Motor neuron (in vitro differentiated cells): ENCODE results near the gene TMEM123. TPM values are rescaled to one million over a fixed set of nuclear protein-coding genes. Genes with fewer than 3 reads are reported as not detected.
"Not testable (repeated sequence)": the region's sequence is repeated elsewhere in the genome, so short reads cannot be mapped to it uniquely, and the experiment has no call there.

Source experiments
- ATAC-seq, 8 experiments: fragments of 200-7000 bp; cut with Tn5 transposase; replicated peaks in 6 of 8; 2 replicates each; pipeline ENCODE4 v1.8.0; 2021; ENCODE audit warnings: mild to moderate bottlenecking in 8 of 8, moderate library complexity in 8 of 8
- H3K27ac ChIP-seq, 2 donors: fragments of 250-450 bp; sonication (Bioruptor Pico); 2 replicates each; pipeline ENCODE4 v1.9.0; 2021; ENCODE audit warnings: antibody characterized with exemption in 2 of 2, mild to moderate bottlenecking in 2 of 2, moderate library complexity in 1 of 2
- H3K4me1 ChIP-seq, 2 donors: fragments of 250-450 bp; sonication (Bioruptor Pico); replicated peaks in 1 of 2; 2 replicates each; pipeline ENCODE4 v1.6.1; 2021; ENCODE audit warnings: antibody characterized with exemption in 2 of 2, mild to moderate bottlenecking in 2 of 2, moderate library complexity in 1 of 2
- H3K4me3 ChIP-seq, 5 donors: fragments of 250-450 bp; sonication (Bioruptor Pico); 2 replicates each; pipeline ENCODE4 v1.9.0; 2021; ENCODE audit warnings: antibody characterized with exemption in 5 of 5, mild to moderate bottlenecking in 5 of 5, moderate library complexity in 4 of 5
- WGBS, 10 experiments: fragments of 450-650 bp; shearing (Covaris generic); methylation state at CpG; one replicate each; pipeline ENCODE4 v1.0.0; 2022; 5-methylcytosine and 5-hydroxymethylcytosine counted together
- in situ Hi-C, 9 experiments: fragments of 400-800 bp; cut with MboI; loops; one replicate each; pipeline ENCODE4 v1.15.0; 2021; ENCODE audit warnings: low sequenced_read_pairs in 9 of 9, low pct_unique_long_range_greater_than_20kb in 2 of 9; ENCODE audit not compliant: unreplicated experiment in 9 of 9
- total RNA-seq, 8 experiments: library from RNA; unstranded; fragments of 300-600 nt; gene quantifications; 2 replicates each; pipeline versions ENCODE4 v1.2.3 to v1.2.4, GENCODE V29; 2022

TMEM123 gene
- total RNA-seq, 8 experiments from 2014 or later, result 18.3 to 123 (median 60.0) TPM

GRCh38 chr11:102377891-102378290 is 74.7 kb downstream of the TMEM123 start:
- whole genome bisulfite sequencing, 10 experiments, result 60 to 100% (median 85%) methylated on average over 1 to 2 of the region's 2 CpGs; no CpG with 5 or more reads in 1 of the 10 experiments
- Histone ChIP-seq H3K4me1 (peaks cover 5 to 9% of the 10 kb centered on the region in 2 donors), H3K27ac (no peak overlapping the region), H3K4me3 (no peak overlapping the region)
- no peak for ATAC-seq
- in situ Hi-C loops, result loop anchor here in 3 of 9 experiments (25.0 kb wide), 1 partner anchor 109 kb away; no protein-coding TSS in a partner anchor

- Histone ChIP-seq H3K4me3 (no peak overlapping the region), H3K27ac (no peak overlapping the region), H3K4me1 (peaks cover 5 to 9% of the 10 kb centered on the region in 2 donors)
- no peak for ATAC-seq
- WGBS, 10 experiments, result 90 to 100% (median 100%) methylated on average over 1 to 5 of the region's 5 CpGs
- in situ Hi-C loops, result loop anchor here in 3 of 9 experiments (25.0 kb wide), 1 partner anchor 111 kb away; no protein-coding TSS in a partner anchor
Observed at GRCh38 chr11:102375720-102376399, 76.7 kb downstream of the TMEM123 start.

GRCh38 chr11:102374633-102375424 is 77.7 kb downstream of the TMEM123 start:
- 42 to 100% (median 78%) methylated on average over 1 to 11 of the region's 31 CpGs; no CpG with 5 or more reads in 1 of the 10 experiments for WGBS, 10 experiments
- in situ Hi-C loops, result loop anchor here in 3 of 9 experiments (25.0 kb wide), 2 partner anchors 112 to 237 kb away; no protein-coding TSS in a partner anchor

GRCh38 chr11:102368472-102368871 is 84.1 kb downstream of the TMEM123 start:
- 67 to 100% (median 98%) methylated on average over 2 to 3 of the region's 3 CpGs for WGBS, 10 experiments
- H3K4me3 ChIP-seq, result no peak overlapping the region
- no peaks in the 10 kb centered on the region for H3K4me1 ChIP-seq
- in situ Hi-C loops, result loop anchor here in 1 of 9 experiments (25.0 kb wide), 1 partner anchor 244 kb away; no protein-coding TSS in a partner anchor
- H3K27ac ChIP-seq, result no peak overlapping the region
- ATAC-seq, result no peak

More at GRCh38 chr11:102374633-102375424, 77.7 kb downstream of the TMEM123 start:
- peak overlapping the region; percentile 61 to 68 for H3K27ac ChIP-seq
- ATAC-seq, result peak in 2 of 8 experiments; percentile 19 to 26
- H3K4me1 ChIP-seq, result not testable (repeated sequence)
- H3K4me3 ChIP-seq, result peak overlapping the region in 4 of 5 donors; percentile 20 to 29 (median 24)

GRCh38 chr11:102367364-102367763 is 85.2 kb downstream of the TMEM123 start:
- 51 to 100% (median 79%) methylated on average over 3 to 6 of the region's 6 CpGs for WGBS, 10 experiments
- Histone ChIP-seq H3K27ac (no peak overlapping the region), H3K4me3 (no peak overlapping the region), H3K4me1 (no peaks in the 10 kb centered on the region)
- in situ Hi-C loops, result loop anchor here in 1 of 9 experiments (25.0 kb wide), 1 partner anchor 245 kb away; no protein-coding TSS in a partner anchor
- peak in 1 of 8 experiments; percentile 72 for ATAC-seq

- 67 to 100% (median 93%) methylated on average over 1 of the region's 1 CpG; no CpG with 5 or more reads in 2 of the 10 experiments for WGBS, 10 experiments
- in situ Hi-C loops, result loop anchor here in 1 of 9 experiments (25.0 kb wide), 1 partner anchor 247 kb away; no protein-coding TSS in a partner anchor
- H3K27ac ChIP-seq, result no peak overlapping the region
Observed at GRCh38 chr11:102364991-102365390, 87.6 kb downstream of the TMEM123 start.

GRCh38 chr11:102361086-102362031 is 91.2 kb downstream of the TMEM123 start:
- Histone ChIP-seq H3K4me1 (no peaks in the 10 kb centered on the region), H3K4me3 (no peak overlapping the region), H3K27ac (no peak overlapping the region)
- in situ Hi-C loops, result loop anchor here in 1 of 9 experiments (25.0 kb wide), 1 partner anchor 251 kb away; no protein-coding TSS in a partner anchor
- 33 to 100% (median 100%) methylated on average over 1 to 2 of the region's 5 CpGs; no CpG with 5 or more reads in 1 of the 10 experiments for WGBS, 10 experiments
- peak in 2 of 8 experiments; percentile 35 to 58 for ATAC-seq

More at GRCh38 chr11:102364991-102365390, 87.6 kb downstream of the TMEM123 start:
- Histone ChIP-seq H3K4me3 (no peak overlapping the region), H3K4me1 (no peaks in the 10 kb centered on the region)
- ATAC-seq, result no peak

- Histone ChIP-seq H3K27ac (no peak overlapping the region), H3K4me1 (no peaks in the 10 kb centered on the region), H3K4me3 (no peak overlapping the region)
- in situ Hi-C loops, result loop anchor here in 1 of 9 experiments (25.0 kb wide), 1 partner anchor 252 kb away; no protein-coding TSS in a partner anchor
- 80 to 100% (median 94%) methylated on average over 1 to 3 of the region's 3 CpGs; no CpG with 5 or more reads in 1 of the 10 experiments for WGBS, 10 experiments
- ATAC-seq, result no peak
Observed at GRCh38 chr11:102360681-102361080, 91.9 kb downstream of the TMEM123 start.

GRCh38 chr11:102359372-102359771 is 93.2 kb downstream of the TMEM123 start:
- H3K4me3 ChIP-seq, result no peak overlapping the region
- in situ Hi-C loops, result loop anchor here in 1 of 9 experiments (25.0 kb wide), 1 partner anchor 253 kb away; no protein-coding TSS in a partner anchor
- H3K4me1 ChIP-seq, result no peaks in the 10 kb centered on the region
- no peak overlapping the region for H3K27ac ChIP-seq
- 64 to 89% (median 75%) methylated on average over 3 of the region's 3 CpGs; no CpG with 5 or more reads in 1 of the 10 experiments for WGBS, 10 experiments
- ATAC-seq, result no peak

GRCh38 chr11:102357116-102357515 is 95.4 kb downstream of the TMEM123 start:
- in situ Hi-C loops, result loop anchor here in 1 of 9 experiments (25.0 kb wide), 1 partner anchor 255 kb away; no protein-coding TSS in a partner anchor
- no peaks in the 10 kb centered on the region for H3K4me1 ChIP-seq
- no peak overlapping the region for H3K27ac ChIP-seq
- H3K4me3 ChIP-seq, result no peak overlapping the region
- no peak for ATAC-seq

GRCh38 chr11:102347462-102348370 is 104.8 kb downstream of the TMEM123 start:
- Histone ChIP-seq H3K27ac (peak overlapping the region; percentile 84 to 89), H3K4me3 (peak overlapping the region; percentile 60 to 85 (median 77)), H3K4me1 (peaks cover 12 to 15% of the 10 kb centered on the region in 2 donors)
- in situ Hi-C loops, result loop anchor here in 1 of 9 experiments (10.0 kb wide), 1 partner anchor 147 kb away; no protein-coding TSS in a partner anchor
- 0 to 8% (median 1%) methylated on average over 3 to 22 of the region's 33 CpGs for WGBS, 10 experiments
- ATAC-seq, result peak in 3 of 8 experiments; percentile 4 to 5 (median 5)
